ENCODE results near the gene MYO1B. TPM values are rescaled to one million over a fixed set of nuclear protein-coding genes. Genes with fewer than 3 reads are reported as not detected.

The MYO1B gene
- polyA plus RNA-seq, 3 donors, result 0.01 TPM; not detected in 2

DNA sequence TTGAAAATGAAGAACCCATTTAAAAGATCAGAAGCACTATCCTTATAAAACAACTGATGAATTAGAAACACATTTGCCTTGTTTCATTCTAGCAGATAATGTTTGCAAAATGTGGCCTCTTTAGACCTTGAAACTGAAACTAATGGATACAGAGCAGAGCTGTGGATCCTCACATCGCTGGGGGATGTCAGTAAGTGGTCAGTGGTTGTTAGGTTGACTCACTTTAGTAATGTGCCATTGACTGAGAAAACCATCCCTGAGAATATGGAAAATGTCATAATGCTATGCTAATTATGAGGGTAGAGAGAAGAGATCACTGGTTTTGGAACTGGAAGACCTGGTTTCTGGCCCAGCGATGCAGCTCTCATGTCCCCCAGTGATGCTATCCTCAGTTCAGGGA, 176.7 kb downstream of the MYO1B start:
- no peak overlapping the region for H3K4me3 Mint-ChIP-seq
- intact Hi-C loops (cut with micrococcal nuclease), result no loop called here

DNA sequence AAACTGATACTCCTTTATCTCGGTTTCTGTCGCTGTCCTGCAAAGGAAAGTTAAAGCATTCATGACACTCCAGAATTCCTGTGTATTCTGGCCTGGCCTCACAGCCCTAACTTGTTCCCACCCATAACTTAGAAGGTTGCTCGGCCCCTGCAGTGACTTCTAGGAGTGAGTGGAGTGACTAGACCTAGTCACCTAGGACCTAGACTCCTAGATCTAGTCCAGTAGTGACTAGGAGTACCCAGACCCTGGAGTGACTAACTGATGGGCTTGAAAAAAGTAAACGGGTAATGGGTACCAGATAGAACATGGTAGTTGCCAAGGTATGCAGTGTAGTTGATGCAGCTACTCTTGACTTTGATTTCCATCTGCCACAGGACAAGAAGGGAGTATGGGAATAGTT, 181.8 kb downstream of the MYO1B start:
- 100% methylated on average over 2 of the region's 4 CpGs for WGBS (ENCODE audit: insufficient coverage)
- intact Hi-C loops (cut with micrococcal nuclease), result no loop called here

More for the DNA sequence above, 176.7 kb downstream of the MYO1B start:
- H3K9ac ChIP-seq (ENCODE audit: insufficient read depth, low read length, poor library complexity, severe bottlenecking), result no peak overlapping the region
- no peak for DNase-seq
- no peaks in the 10 kb centered on the region for H3K27me3 ChIP-seq (ENCODE audit: control insufficient read depth in 2 of 2, insufficient read depth in 2 of 2, low read length in 2 of 2)
- H2AFZ ChIP-seq (ENCODE audit: insufficient read depth, low read depth, low read length, poor library complexity, severe bottlenecking), result no peak overlapping the region
- H3K9me3 ChIP-seq (replicated peaks in 1 of 2; ENCODE audit: control insufficient read depth in 1 of 2, insufficient read depth in 1 of 2, low read length in 2 of 2), result no peaks in the 10 kb centered on the region
- H3K4me1 ChIP-seq (ENCODE audit: control insufficient read depth in 1 of 2, insufficient read depth in 2 of 2, low read length in 2 of 2), result no peaks in the 10 kb centered on the region
- TF ChIP-seq, protein P1, sequence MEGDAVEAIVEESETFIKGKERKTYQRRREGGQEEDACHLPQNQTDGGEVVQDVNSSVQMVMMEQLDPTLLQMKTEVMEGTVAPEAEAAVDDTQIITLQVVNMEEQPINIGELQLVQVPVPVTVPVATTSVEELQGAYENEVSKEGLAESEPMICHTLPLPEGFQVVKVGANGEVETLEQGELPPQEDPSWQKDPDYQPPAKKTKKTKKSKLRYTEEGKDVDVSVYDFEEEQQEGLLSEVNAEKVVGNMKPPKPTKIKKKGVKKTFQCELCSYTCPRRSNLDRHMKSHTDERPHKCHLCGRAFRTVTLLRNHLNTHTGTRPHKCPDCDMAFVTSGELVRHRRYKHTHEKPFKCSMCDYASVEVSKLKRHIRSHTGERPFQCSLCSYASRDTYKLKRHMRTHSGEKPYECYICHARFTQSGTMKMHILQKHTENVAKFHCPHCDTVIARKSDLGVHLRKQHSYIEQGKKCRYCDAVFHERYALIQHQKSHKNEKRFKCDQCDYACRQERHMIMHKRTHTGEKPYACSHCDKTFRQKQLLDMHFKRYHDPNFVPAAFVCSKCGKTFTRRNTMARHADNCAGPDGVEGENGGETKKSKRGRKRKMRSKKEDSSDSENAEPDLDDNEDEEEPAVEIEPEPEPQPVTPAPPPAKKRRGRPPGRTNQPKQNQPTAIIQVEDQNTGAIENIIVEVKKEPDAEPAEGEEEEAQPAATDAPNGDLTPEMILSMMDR (IDR thresholded peaks at IDR 0.05), result no peak
- 95% methylated on average over 2 of the region's 2 CpGs for WGBS (ENCODE audit: insufficient coverage)
- Mint-ChIP-seq H3K9me3 (peaks cover 0 to 2% (median 0%) of the 10 kb centered on the region in 7 donors), H3K4me1 (no peaks in the 10 kb centered on the region), H3K27me3 (ENCODE audit: low read depth in 3 of 3) (no peaks in the 10 kb centered on the region), H3K36me3 (no peaks in the 10 kb centered on the region), H3K27ac (no peak overlapping the region)
- no peaks in the 10 kb centered on the region for H4K20me1 ChIP-seq (ENCODE audit: insufficient read depth, low read length)
- H3K36me3 ChIP-seq (replicated peaks in 1 of 2; ENCODE audit: control insufficient read depth in 1 of 2, insufficient read depth in 2 of 2, low read length in 2 of 2), result no peaks in the 10 kb centered on the region
- H3K4me3 ChIP-seq (replicated peaks in 1 of 3; ENCODE audit: low read depth in 2 of 3, low read length in 3 of 3), result no peak overlapping the region
- H3K27ac ChIP-seq (ENCODE audit: low read depth in 1 of 2, low read length in 2 of 2), result no peak overlapping the region
- H3K79me2 ChIP-seq (ENCODE audit: insufficient read depth, low read length), result no peaks in the 10 kb centered on the region
- no peak overlapping the region for H3K4me2 ChIP-seq (replicated peaks; ENCODE audit: extremely low read depth, low read length, poor library complexity, severe bottlenecking)

More for the DNA sequence above, 181.8 kb downstream of the MYO1B start:
- TF ChIP-seq, protein P1 (IDR thresholded peaks at IDR 0.05), result no peak
- Histone ChIP-seq H3K79me2 (ENCODE audit: insufficient read depth, low read length) (no peaks in the 10 kb centered on the region), H3K9ac (ENCODE audit: insufficient read depth, low read length, poor library complexity, severe bottlenecking) (no peak overlapping the region), H3K4me1 (ENCODE audit: control insufficient read depth in 1 of 2, insufficient read depth in 2 of 2, low read length in 2 of 2) (no peaks in the 10 kb centered on the region), H3K4me2 (replicated peaks; ENCODE audit: extremely low read depth, low read length, poor library complexity, severe bottlenecking) (no peak overlapping the region), H4K20me1 (ENCODE audit: insufficient read depth, low read length) (no peaks in the 10 kb centered on the region), H3K4me3 (replicated peaks in 1 of 3; ENCODE audit: low read depth in 2 of 3, low read length in 3 of 3) (no peak overlapping the region), H3K9me3 (replicated peaks in 1 of 2; ENCODE audit: control insufficient read depth in 1 of 2, insufficient read depth in 1 of 2, low read length in 2 of 2) (no peaks in the 10 kb centered on the region), H3K27ac (ENCODE audit: low read depth in 1 of 2, low read length in 2 of 2) (no peak overlapping the region), H2AFZ (ENCODE audit: insufficient read depth, low read depth, low read length, poor library complexity, severe bottlenecking) (no peak overlapping the region), H3K27me3 (ENCODE audit: control insufficient read depth in 2 of 2, insufficient read depth in 2 of 2, low read length in 2 of 2) (no peaks in the 10 kb centered on the region), H3K36me3 (replicated peaks in 1 of 2; ENCODE audit: control insufficient read depth in 1 of 2, insufficient read depth in 2 of 2, low read length in 2 of 2) (no peaks in the 10 kb centered on the region)
- no peak for DNase-seq
- no peak overlapping the region for H3K4me3 Mint-ChIP-seq
- H3K27ac Mint-ChIP-seq, result no peak overlapping the region
- H3K4me1 Mint-ChIP-seq, result no peaks in the 10 kb centered on the region
- H3K9me3 Mint-ChIP-seq, result peaks cover 0 to 2% (median 0%) of the 10 kb centered on the region in 7 donors
- no peaks in the 10 kb centered on the region for H3K36me3 Mint-ChIP-seq
- H3K27me3 Mint-ChIP-seq (ENCODE audit: low read depth in 3 of 3), result no peaks in the 10 kb centered on the region

Data from CD14-positive monocyte (primary cell).